Measurements from ENCODE around the gene ARHGAP6. TPM values are rescaled to one million over a fixed set of nuclear protein-coding genes. Genes with fewer than 3 reads are reported as not detected.

Gene ARHGAP6
- total RNA-seq, 1 donor from 2014 or later: 1.2 TPM

DNA sequence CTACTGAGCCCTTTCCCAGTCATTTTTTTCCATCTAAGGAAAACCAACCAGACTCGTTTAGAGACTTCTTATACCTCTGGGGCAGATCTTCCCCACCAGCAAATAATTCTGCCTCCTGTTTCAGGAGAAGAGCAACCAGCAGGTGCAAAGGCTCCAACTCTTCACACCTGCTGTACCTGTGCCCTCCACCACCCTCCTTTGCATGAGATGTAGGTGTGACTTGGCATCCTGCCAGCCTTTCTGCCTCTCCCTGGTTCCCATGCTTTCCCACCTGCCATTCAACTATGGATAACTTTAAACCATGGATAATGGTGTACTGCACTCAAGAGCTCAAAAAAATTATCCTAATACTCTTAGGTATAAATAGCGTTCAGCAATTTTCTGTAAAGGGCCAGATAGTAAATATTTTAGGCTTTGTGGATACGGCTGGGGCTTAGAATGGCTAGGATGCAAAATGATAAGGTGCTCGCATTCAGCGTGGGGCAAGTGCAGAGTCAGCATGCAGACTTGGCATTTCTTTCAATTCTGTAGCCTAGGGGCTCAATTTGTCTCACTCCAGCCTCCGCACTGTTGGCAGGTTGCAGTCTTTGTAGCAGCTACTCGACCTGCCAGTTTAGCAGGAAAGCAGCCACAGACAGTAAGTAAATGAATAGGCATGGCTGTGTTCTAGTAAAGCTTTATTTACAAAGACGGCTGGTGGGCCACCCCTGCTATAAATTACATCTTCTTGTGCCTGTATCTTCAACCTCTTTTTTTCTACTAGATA lies 474.8 kb downstream of the ARHGAP6 start:
- no peaks in the 10 kb centered on the region for H3K27me3 Mint-ChIP-seq (ENCODE audit: insufficient read depth, low read depth)

DNA sequence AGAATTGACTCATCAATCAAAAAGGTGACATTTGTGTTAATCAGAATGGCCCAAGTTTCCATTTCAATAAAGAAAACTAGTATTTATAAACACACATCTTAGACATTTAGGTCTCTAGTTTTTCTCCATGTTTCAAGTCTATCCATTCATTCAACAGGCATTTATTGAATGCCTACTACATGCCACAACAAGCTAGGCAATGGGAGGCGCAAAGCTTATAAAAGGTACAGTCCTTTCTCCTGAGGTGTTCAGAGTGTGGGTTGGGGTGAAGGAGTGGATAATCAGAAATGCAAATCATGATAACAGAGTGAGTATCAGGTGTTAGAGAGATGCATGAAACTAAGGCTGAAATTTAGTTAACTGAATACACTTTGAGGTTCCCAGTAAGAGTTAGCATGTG lies 476.6 kb downstream of the ARHGAP6 start:
- Histone ChIP-seq H3K4me2 (no peak overlapping the region), H2AFZ (replicated peaks) (no peak overlapping the region), H3K9me3 (ENCODE audit: low read depth) (no peaks in the 10 kb centered on the region), H3K9ac (no peak overlapping the region), H4K20me1 (ENCODE audit: low read depth) (no peaks in the 10 kb centered on the region), H3K36me3 (no peaks in the 10 kb centered on the region), H3K79me2 (ENCODE audit: low read depth) (no peaks in the 10 kb centered on the region), H3F3A (ENCODE audit: low read depth) (no peaks in the 10 kb centered on the region), H3K27ac (no peak overlapping the region), H3K27me3 (no peaks in the 10 kb centered on the region), H3K4me3 (no peak overlapping the region), H3K4me1 (no peaks in the 10 kb centered on the region)
- Mint-ChIP-seq H3K36me3 (no peaks in the 10 kb centered on the region), H3K27me3 (ENCODE audit: insufficient read depth, low read depth) (no peaks in the 10 kb centered on the region), H3K4me3 (no peak overlapping the region), H3K27ac (no peak overlapping the region), H3K4me1 (no peaks in the 10 kb centered on the region), H3K9me3 (peaks cover 2% of the 10 kb centered on the region)
- DNase-seq (ENCODE audit: low spot score): no peak
- TF ChIP-seq EZH2phosphoT487 (IDR thresholded peaks at IDR 0.05) (no peak), CTCF (IDR thresholded peaks at IDR 0.05) (no peak), EZH2 (IDR thresholded peaks at IDR 0.05) (no peak)

More for the DNA sequence above, 474.8 kb downstream of the ARHGAP6 start:
- H3K4me2 ChIP-seq: no peak overlapping the region
- no peak for DNase-seq (ENCODE audit: low spot score)
- H3K27ac ChIP-seq: no peak overlapping the region
- no peaks in the 10 kb centered on the region for H3K9me3 ChIP-seq (ENCODE audit: low read depth)
- no peak overlapping the region for H2AFZ ChIP-seq (replicated peaks)
- no peaks in the 10 kb centered on the region for H4K20me1 ChIP-seq (ENCODE audit: low read depth)
- Mint-ChIP-seq H3K9me3 (peaks cover 2% of the 10 kb centered on the region), H3K27ac (no peak overlapping the region), H3K36me3 (no peaks in the 10 kb centered on the region), H3K4me1 (no peaks in the 10 kb centered on the region), H3K4me3 (no peak overlapping the region)
- no peak for TF ChIP-seq EZH2 (IDR thresholded peaks at IDR 0.05)
- no peak for TF ChIP-seq EZH2phosphoT487 (IDR thresholded peaks at IDR 0.05)
- no peak for TF ChIP-seq CTCF (IDR thresholded peaks at IDR 0.05)
- no peaks in the 10 kb centered on the region for H3K36me3 ChIP-seq
- H3K9ac ChIP-seq: no peak overlapping the region
- no peaks in the 10 kb centered on the region for H3F3A ChIP-seq (ENCODE audit: low read depth)
- H3K4me3 ChIP-seq: no peak overlapping the region
- no peaks in the 10 kb centered on the region for H3K79me2 ChIP-seq (ENCODE audit: low read depth)
- H3K27me3 ChIP-seq: no peaks in the 10 kb centered on the region
- H3K4me1 ChIP-seq: no peaks in the 10 kb centered on the region

GRCh38 chrX:11188664-11189063 lies 477.1 kb downstream of the ARHGAP6 start:
- TF ChIP-seq CTCF (IDR thresholded peaks at IDR 0.05) (no peak), EZH2phosphoT487 (IDR thresholded peaks at IDR 0.05) (no peak), EZH2 (IDR thresholded peaks at IDR 0.05) (no peak)
- Histone ChIP-seq H3K79me2 (ENCODE audit: low read depth) (no peaks in the 10 kb centered on the region), H3F3A (ENCODE audit: low read depth) (no peaks in the 10 kb centered on the region), H3K27ac (no peak overlapping the region), H2AFZ (replicated peaks) (no peak overlapping the region), H3K4me2 (no peak overlapping the region), H3K27me3 (no peaks in the 10 kb centered on the region), H3K36me3 (no peaks in the 10 kb centered on the region), H3K4me1 (no peaks in the 10 kb centered on the region), H4K20me1 (ENCODE audit: low read depth) (no peaks in the 10 kb centered on the region), H3K4me3 (no peak overlapping the region), H3K9me3 (ENCODE audit: low read depth) (no peaks in the 10 kb centered on the region), H3K9ac (no peak overlapping the region)
- H3K36me3 Mint-ChIP-seq: no peaks in the 10 kb centered on the region
- no peak for DNase-seq (ENCODE audit: low spot score)
- H3K4me3 Mint-ChIP-seq: no peak overlapping the region
- peaks cover 2% of the 10 kb centered on the region for H3K9me3 Mint-ChIP-seq
- no peaks in the 10 kb centered on the region for H3K27me3 Mint-ChIP-seq (ENCODE audit: insufficient read depth, low read depth)
- no peak overlapping the region for H3K27ac Mint-ChIP-seq
- no peaks in the 10 kb centered on the region for H3K4me1 Mint-ChIP-seq

Data from neural progenitor cell (in vitro differentiated cells).